ENCODE measurements around the gene PTP4A2.

DNA sequence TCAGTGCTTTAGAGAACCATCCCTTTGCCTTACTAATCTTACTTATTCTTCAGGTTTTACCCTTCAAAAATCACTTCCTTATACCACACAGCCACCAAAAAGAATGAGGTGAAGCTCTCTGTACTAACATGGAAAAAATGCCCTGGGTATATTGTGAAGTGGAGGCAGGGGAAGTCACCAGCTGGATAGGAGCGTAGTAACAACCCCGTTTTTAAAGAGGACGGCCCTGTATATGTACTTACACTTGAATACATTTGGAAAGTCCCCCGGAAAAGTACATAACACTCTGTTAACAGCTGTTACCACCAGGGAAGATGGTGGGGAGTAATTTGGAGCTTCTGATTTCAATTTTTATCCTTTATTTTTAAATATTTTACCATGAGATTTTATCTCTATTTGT is 47.3 kb upstream of the PTP4A2 start:
- TF ChIP-seq, protein P1, sequence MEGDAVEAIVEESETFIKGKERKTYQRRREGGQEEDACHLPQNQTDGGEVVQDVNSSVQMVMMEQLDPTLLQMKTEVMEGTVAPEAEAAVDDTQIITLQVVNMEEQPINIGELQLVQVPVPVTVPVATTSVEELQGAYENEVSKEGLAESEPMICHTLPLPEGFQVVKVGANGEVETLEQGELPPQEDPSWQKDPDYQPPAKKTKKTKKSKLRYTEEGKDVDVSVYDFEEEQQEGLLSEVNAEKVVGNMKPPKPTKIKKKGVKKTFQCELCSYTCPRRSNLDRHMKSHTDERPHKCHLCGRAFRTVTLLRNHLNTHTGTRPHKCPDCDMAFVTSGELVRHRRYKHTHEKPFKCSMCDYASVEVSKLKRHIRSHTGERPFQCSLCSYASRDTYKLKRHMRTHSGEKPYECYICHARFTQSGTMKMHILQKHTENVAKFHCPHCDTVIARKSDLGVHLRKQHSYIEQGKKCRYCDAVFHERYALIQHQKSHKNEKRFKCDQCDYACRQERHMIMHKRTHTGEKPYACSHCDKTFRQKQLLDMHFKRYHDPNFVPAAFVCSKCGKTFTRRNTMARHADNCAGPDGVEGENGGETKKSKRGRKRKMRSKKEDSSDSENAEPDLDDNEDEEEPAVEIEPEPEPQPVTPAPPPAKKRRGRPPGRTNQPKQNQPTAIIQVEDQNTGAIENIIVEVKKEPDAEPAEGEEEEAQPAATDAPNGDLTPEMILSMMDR (IDR thresholded peaks at IDR 0.05; ENCODE audit: extremely low read depth in 1 of 2, insufficient read depth in 1 of 2, low read depth in 1 of 2, low read length in 2 of 2) = no peak
- no peak for TF ChIP-seq POLR2A (IDR thresholded peaks at IDR 0.05; ENCODE audit: low read depth, low read length)
- no peak for TF ChIP-seq GATA2 (IDR thresholded peaks at IDR 0.05; ENCODE audit: insufficient read depth, insufficient read length, low read depth, low read length)
- TF ChIP-seq POLR2AphosphoS5 (IDR thresholded peaks at IDR 0.05; ENCODE audit: insufficient read depth, low read depth, low read length) = no peak
- TF ChIP-seq EZH2 (IDR thresholded peaks at IDR 0.05; ENCODE audit: borderline replicate concordance, low read depth, low read length, severe bottlenecking) = no peak
- TF ChIP-seq MYC (IDR thresholded peaks at IDR 0.05; ENCODE audit: low read depth, low read length) = no peak
